Epithelial cell of prostate (primary cell): ENCODE measurements around the gene HSPA1L.
"Not testable (repeated sequence)": the region's sequence is repeated elsewhere in the genome, so short reads cannot be mapped to it uniquely, and the experiment has no call there.

Experiments used
- DNase-seq: peaks from one replicate; pipeline ENCODE4 v3.0.0-alpha.2; 2011; ENCODE audit warnings: low read depth, low spot score
- H3K27ac ChIP-seq: fragments of 450-650 bp; 2 replicates; pipeline ENCODE4 v1.5.1; 2017; ENCODE audit warnings: mild to moderate bottlenecking

The HSPA1L gene

DNA sequence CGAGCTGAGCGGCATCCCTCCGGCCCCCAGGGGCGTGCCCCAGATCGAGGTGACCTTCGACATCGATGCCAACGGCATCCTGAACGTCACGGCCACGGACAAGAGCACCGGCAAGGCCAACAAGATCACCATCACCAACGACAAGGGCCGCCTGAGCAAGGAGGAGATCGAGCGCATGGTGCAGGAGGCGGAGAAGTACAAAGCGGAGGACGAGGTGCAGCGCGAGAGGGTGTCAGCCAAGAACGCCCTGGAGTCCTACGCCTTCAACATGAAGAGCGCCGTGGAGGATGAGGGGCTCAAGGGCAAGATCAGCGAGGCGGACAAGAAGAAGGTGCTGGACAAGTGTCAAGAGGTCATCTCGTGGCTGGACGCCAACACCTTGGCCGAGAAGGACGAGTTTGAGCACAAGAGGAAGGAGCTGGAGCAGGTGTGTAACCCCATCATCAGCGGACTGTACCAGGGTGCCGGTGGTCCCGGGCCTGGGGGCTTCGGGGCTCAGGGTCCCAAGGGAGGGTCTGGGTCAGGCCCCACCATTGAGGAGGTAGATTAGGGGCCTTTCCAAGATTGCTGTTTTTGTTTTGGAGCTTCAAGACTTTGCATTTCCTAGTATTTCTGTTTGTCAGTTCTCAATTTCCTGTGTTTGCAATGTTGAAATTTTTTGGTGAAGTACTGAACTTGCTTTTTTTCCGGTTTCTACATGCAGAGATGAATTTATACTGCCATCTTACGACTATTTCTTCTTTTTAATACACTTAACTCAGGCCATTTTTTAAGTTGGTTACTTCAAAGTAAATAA lies 2.2 kb upstream of the HSPA1L start:
- peak overlapping the region; percentile 38 for H3K27ac ChIP-seq

GRCh38 chr6:31814677-31815024 lies 432 bp downstream of the HSPA1L start:
- peak; percentile 93 for DNase-seq
- H3K27ac ChIP-seq, result peak overlapping the region; percentile 90

More for the DNA sequence above, 2.2 kb upstream of the HSPA1L start:
- not testable (repeated sequence) for DNase-seq

GRCh38 chr6:31813465-31813849 lies 1.6 kb downstream of the HSPA1L start:
- no peak for DNase-seq
- H3K27ac ChIP-seq, result peak overlapping the region; percentile 90

DNA sequence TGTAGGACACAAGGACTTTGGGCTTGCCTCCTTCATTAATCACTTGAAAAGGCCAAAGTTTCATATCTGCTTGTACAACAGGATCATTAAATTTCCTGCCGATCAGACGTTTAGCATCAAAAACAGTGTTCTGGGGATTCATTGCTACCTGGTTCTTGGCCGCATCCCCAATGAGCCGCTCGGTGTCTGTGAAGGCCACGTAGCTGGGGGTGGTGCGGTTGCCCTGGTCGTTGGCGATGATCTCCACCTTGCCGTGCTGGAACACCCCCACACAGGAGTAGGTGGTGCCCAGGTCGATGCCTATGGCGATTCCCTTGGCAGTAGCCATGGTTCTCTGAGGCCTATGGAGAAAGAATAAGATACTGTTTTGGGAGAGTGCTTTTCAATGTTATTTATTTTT lies 3.4 kb downstream of the HSPA1L start:
- H3K27ac ChIP-seq, result no peak overlapping the region
- DNase-seq, result no peak

GRCh38 chr6:31808599-31808998 lies 6.5 kb downstream of the HSPA1L start:
- H3K27ac ChIP-seq, result not testable (repeated sequence)

GRCh38 chr6:31806470-31807272 lies 8.4 kb downstream of the HSPA1L start, which contains the start of gene LSM2:
TSS of gene LSM2 (minus strand) at chr6:31806966. CDS start at chr6:31806757, 209 bp downstream.
- peak within 1 kb of the TSS; percentile 70 for H3K27ac ChIP-seq
- no peak for DNase-seq

More at GRCh38 chr6:31808599-31808998, 6.5 kb downstream of the HSPA1L start:
- DNase-seq, result not testable (repeated sequence)

GRCh38 chr6:31805939-31806469 lies 9.1 kb downstream of the HSPA1L start:
- peak overlapping the region; percentile 70 for H3K27ac ChIP-seq
- DNase-seq, result no peak

DNA sequence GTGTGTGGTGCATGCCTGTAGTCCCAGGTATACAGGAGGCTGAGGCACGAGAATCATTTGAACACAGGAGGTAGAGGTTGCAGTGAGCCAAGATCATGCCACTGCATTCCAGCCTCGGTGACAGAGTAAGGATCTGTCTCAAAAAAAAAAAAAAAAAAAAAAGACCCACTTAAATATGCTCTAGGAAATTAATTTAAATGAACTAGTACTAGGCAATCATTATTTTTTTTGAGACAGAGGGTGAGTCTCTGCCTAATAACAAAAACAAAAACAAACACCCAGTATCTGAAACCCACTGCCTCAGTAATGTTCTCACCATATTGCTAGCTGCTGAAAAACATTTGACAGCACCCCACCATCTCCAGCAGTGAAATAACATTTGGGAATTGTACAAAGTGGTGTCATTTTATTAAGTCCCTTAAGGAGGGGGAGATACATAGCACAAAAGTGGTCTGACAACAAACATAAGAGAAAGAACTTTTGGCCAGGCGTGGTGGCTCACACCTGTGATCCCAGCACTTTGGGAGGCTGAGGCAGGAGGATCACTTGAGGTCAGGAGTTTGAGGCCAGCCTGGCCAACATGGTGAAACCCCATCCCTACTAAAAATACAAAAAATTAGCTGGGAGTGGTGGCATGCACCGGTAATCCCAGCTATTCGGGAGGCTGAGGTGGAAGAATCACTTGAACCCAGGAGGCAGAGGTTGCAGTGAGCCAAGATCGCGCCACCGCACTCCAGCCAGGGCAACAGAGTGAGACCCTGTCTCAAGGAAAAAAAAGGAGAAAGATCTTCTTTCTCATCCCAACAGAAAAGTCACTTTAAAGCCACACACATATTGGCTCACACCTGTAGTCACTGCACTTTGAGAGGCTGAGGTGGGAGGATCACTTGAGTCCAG lies 13.8 kb downstream of the HSPA1L start:
- DNase-seq, H3K27ac ChIP-seq: not testable (repeated sequence)

- no peak overlapping the region for H3K27ac ChIP-seq
Measured at GRCh38 chr6:31799781-31800180, 15.3 kb downstream of the HSPA1L start.

GRCh38 chr6:31797588-31797987 lies 17.5 kb downstream of the HSPA1L start:
- peak overlapping the region; percentile 94 for H3K27ac ChIP-seq
- no peak for DNase-seq

More at GRCh38 chr6:31799781-31800180, 15.3 kb downstream of the HSPA1L start:
- no peak for DNase-seq

DNA sequence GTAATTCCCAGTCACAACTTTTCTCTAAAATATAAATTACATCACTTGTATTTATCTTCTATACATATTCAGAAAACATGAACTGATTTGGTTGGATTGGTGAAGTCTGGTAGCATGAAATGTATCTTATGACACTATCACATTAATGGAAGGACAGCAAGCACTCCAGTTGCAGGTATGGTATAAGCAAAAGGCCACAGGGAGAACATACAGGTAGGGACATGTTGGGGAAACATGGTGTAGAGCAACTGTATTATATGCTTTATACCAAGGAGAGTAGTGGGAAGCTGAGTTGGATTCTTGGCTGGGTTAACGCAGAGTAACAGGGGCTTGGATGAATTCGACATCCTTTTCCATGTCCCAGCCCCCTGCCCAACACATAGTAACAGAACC lies 18.1 kb downstream of the HSPA1L start:
- no peak for DNase-seq
- peak overlapping the region; percentile 94 for H3K27ac ChIP-seq

DNA sequence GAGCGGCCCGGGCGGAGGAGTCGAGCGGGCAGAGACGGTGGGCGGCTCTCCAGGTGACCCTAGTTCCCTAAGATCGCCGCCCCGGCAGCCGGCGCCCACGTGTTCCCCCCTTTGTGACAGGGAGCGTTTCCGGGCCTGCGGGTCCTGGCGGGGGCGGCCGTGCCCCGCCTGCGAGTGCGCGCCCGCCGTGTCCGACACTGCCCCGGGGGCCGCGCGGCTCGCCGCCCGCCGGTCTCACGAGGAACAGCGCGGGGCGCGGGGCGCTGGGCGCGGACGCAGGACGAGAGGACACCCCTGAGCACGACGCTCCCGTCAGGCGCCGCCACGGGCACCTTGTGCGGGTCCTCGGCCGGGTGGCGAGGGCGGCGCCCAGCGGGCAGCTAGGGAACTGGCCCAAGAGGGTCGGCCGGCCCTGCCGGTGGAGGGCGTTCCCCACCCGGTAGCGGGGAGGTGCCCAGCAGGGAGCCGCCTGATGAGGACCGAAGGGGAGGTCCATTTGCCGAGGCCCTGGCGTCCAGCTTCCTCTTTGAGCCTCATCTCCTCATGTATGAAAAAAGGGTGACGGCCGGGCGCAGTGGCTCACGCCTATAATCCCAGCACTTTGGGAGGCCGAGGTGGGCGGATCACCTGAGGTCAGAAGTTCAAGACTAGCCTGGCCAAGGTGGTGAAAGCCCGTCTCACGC lies 19.3 kb downstream of the HSPA1L start, which contains the start of gene VARS1:
Gene VARS1, minus strand, starts transcription at position 137 of the 683 bp plus-strand sequence. CDS start 535 bp downstream, outside the sequence.
- peak; percentile 52 for DNase-seq
- peak within 1 kb of the TSS; percentile 94 for H3K27ac ChIP-seq

GRCh38 chr6:31794866-31795615 lies 20.0 kb downstream of the HSPA1L start:
- no peak for DNase-seq
- peak overlapping the region; percentile 94 for H3K27ac ChIP-seq

DNA sequence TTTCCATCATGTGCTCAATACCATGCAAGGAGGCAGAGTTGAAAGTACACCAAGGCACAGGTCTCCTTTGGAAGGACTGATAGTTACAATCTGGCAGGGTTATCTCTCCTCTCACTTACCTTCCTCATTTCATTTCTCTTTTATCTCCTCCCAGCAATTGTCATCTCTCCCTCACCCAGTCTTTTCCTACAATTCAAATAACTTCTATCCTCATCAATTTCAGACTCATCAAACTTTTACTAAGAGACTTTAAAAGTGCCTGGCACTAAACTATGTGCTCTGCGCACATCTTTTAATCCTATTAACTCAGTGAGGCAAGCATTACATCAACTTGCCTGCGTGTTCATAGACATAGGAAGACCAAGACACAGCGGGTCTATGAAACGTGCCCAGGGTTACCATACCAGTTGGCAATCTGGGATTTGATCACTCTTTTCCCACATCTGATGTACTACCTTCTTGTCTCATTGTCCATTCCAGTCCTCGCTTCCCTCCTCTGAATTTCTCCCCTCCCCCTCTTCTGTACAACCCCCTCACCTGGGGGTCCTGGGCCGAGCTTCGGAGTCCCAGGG lies 20.7 kb downstream of the HSPA1L start:
- DNase-seq, result no peak
- peak overlapping the region; percentile 94 for H3K27ac ChIP-seq

DNA sequence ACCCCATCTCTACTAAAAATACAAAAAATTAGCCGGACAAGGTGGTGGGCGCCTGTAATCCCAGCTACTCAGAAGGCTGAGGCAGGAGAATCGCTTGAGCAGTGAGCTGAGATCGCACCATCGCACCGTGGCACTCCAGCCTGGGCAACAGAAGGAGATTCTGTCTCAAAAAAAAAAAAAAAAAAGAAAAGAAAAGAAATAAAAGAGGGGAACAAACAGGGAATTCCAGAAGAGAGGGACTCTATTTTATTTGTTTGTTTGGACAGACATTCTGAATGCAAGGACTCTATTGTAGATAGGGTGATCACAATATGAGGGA lies 21.2 kb downstream of the HSPA1L start:
- not testable (repeated sequence) for DNase-seq
- H3K27ac ChIP-seq, result peak overlapping the region; percentile 94

DNA sequence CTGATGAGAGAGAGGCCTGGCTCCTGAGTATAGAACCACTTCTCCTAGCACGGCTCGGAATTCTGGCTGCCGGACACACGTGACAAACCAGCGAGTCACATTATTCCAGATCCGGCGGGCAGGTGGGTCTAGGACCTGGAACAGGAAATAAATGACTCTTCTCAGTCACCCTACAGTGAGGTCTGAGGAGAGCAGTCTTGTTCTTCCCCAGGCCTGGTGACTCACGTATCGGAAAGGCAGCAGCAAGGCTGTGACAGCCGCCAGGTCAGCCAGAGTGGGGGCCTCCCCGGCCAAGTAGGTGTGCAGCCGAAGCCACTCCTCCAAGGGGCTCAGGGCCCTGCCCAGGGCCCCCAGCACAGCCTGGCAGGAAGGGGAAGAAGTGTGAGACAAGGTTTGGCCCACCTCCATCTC lies 22.3 kb downstream of the HSPA1L start:
- peak overlapping the region; percentile 94 for H3K27ac ChIP-seq
- peak; percentile 66 for DNase-seq

- DNase-seq, result no peak
- H3K27ac ChIP-seq, result peak overlapping the region; percentile 94
Measured at GRCh38 chr6:31792090-31792374, 23.1 kb downstream of the HSPA1L start.

GRCh38 chr6:31791324-31792089 lies 23.6 kb downstream of the HSPA1L start:
- peak overlapping the region; percentile 94 for H3K27ac ChIP-seq
- no peak for DNase-seq
